SH-SY5Y (cell line): ENCODE data around the gene NOA1.

Experiments used
- GATA2 ChIP-seq: IDR thresholded peaks from 2 replicates; pipeline ENCODE4 v1.6.1; 2011; ENCODE audit warnings: mild to moderate bottlenecking, low read depth, low read length
- GATA3 ChIP-seq: IDR thresholded peaks from 2 replicates; pipeline ENCODE4 v1.6.1; 2011; ENCODE audit warnings: low read depth, mild to moderate bottlenecking, low read length, moderate library complexity

DNA sequence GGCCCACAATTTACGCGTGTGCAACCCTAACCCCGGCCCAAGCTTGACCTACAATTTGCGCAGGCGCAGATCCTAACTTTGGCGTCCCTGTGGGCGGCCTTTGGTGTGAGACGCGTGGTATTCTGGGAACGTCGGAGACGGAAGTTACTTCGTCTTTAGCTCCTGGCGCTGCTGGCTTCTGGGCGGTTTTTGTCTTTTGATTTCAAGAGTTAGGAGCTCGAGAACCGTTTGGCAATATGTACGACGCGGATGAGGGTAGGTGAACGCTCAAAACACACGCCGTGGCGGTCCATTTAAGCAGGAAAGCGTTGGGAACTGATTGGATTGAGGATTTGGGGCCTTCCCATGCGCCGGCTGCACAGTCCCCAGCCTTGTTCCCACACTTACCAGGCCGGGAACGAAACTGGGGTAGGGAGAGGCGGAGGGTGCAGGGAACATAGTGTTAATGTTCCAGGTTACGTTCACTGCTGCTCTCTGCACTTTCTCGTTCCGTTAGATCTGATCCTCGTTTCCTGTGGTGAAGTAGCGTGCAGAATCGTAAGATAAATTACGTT is 1.4 kb upstream of the NOA1 start, which contains the start of gene POLR2B:
- TF ChIP-seq GATA2 (no peak), GATA3 (no peak)
